GM23338 (cell line): ENCODE data around the gene RIC3.

Source experiments
- CTCF ChIP-seq, 2 experiments: fragments of 200-600 bp in 1 of 2; sonication (generic) in 1 of 2; conservative IDR thresholded peaks; 2 replicates each; pipeline versions ENCODE4 v1.5.1 to v1.6.1; 2016 to 2017; ENCODE audit warnings: antibody characterized with exemption in 2 of 2, low read depth in 2 of 2, mild to moderate bottlenecking in 2 of 2, moderate library complexity in 1 of 2
- EZH2 ChIP-seq: fragments of 200-600 bp; sonication (generic); IDR thresholded peaks from one replicate; pipeline ENCODE4 v1.8.0; 2017; ENCODE audit warnings: antibody characterized with exemption, mild to moderate bottlenecking, low read depth; ENCODE audit not compliant: unreplicated experiment
- POLR2AphosphoS5 ChIP-seq: IDR thresholded peaks from 2 replicates; pipeline ENCODE4 v1.6.1; 2016; ENCODE audit warnings: antibody characterized with exemption, low read depth
- REST ChIP-seq: IDR thresholded peaks from one replicate; pipeline ENCODE4 v1.6.1; 2018; ENCODE audit warnings: antibody characterized with exemption; ENCODE audit not compliant: unreplicated experiment

DNA sequence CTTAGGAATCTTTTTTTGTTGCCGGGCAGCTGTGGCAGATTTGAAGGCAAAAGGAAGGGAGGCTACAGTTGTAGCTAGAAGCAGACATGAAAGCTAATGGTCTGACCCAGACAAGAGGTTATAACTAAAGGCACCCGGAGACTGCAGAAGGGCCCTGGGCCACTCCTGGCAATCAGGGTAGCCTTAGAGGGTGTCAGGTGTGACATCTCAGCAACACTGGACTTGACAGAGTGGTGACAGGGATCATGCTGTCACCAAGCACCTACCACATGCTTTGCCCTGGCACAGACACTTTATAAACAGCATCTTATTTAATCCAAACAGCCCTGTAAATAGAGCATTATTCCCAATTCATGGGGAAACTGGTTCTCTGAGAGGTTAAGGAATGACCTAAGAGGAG is 62.1 kb downstream of the RIC3 start:
- no peak for TF ChIP-seq EZH2
- no peak for TF ChIP-seq CTCF (conservative IDR thresholded peaks at IDR 0.05; ENCODE audit: low read depth in 2 of 2)
- no peak for TF ChIP-seq POLR2AphosphoS5
- TF ChIP-seq REST = no peak
